HG02884 (cell line): ENCODE measurements around the gene BMPR2.
"Not testable (repeated sequence)": the region's sequence is repeated elsewhere in the genome, so short reads cannot be mapped to it uniquely, and the experiment has no call there.

Experiments
- ATAC-seq: cut with Tn5 transposase; IDR thresholded peaks from one replicate; pipeline ENCODE4 v1.9.1; 2021; ENCODE audit warnings: mild to moderate bottlenecking, moderate library complexity; ENCODE audit not compliant: unreplicated experiment

Gene BMPR2

DNA sequence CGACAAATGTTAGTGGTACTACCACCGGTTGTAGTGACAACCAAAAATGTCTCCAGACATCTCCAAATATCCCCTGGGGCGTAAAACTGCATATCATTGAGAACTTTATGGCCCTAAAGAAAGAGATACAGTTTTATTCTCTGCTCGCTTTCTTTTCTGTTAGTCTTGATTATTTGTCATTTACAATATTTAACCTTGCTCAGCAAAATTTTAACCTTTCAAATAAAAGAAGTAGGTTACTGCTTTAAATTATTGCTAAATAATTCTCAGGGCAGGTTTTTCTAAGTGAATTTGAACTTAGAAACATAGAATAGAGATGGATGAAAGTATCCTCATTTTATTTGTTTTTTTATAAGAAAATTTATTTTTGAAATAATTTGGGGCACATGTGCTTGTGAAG is 67.9 kb downstream of the BMPR2 start:
- no peak for ATAC-seq

DNA sequence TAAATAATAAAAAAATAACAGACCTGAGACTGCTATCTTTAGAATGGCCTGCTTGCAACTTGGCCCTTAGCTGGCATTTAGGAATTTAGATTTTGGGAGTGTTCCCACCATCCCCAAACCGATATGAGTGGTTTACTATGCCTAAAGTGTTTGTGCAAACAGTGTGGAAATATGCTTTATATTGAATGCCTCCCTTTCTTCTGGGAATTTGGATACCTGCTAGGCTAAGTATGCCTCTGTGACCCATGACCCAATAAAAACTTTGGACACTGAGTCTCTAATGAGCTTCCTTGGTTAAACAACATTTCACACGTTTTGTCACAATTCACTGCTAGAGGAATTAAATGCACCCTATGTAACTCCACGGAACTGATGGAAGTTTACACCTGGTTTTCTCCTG is 73.2 kb downstream of the BMPR2 start:
- no peak for ATAC-seq

DNA sequence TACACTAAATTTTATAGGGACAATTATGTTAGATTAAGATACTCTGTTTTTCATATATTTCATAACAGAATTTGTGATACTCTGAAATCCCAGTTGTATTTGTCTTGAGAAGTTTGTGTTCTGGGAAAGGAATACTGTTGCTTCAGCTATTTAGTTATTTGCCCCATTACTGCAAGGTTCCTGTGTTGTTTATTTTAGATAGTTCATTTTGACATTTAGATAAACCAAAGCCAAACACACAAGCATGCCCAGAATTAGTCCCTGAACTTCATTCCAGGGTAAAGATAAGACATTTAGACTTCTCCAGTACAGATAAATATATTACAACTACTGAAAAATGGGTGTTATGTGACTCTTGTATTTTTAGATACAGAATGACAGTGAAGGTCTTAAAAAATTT is 74.7 kb downstream of the BMPR2 start:
- ATAC-seq = no peak

GRCh38 chr2:202452744-202453143 is 76.6 kb downstream of the BMPR2 start:
- no peak for ATAC-seq

- no peak for ATAC-seq
Measured at GRCh38 chr2:202454536-202454935, 78.4 kb downstream of the BMPR2 start.

DNA sequence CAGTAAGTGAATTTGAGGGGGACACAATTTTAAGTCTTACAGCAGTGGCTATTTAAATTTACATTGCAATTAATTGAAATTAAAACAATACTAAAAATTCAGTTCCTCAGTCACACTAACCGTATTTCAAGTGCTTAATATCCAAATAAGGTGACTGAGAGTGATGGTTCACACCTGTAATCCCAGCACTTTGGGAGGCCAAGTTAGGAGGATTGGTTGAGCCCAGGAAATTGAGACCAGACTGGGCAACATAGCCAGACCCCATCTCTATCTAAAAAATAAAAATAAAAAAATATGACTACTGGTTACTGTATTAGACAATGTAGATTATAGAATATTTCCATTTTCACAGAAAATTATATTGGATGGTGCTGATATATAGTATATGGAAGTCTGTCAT is 79.0 kb downstream of the BMPR2 start:
- ATAC-seq = no peak

- no peak for ATAC-seq
Measured at GRCh38 chr2:202460119-202460518, 84.0 kb downstream of the BMPR2 start.

DNA sequence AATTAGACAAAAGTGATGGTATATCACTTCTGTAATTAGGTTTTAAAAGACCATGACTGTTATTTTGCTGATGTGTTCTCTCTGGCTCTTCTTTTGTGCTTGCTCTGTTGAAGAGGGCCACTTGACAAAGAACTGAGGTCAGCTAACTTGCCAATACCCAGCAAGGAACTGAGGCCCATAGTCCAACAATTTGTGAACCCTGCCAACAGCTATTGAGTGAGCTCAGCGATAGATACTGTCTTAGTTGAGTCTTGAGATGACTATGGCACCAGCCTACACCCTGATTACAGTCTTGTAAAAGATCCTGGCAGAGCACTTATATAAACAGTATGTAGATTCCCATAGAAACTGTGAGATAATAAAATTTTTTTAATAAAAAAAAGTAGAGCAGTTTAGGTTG is 103.0 kb downstream of the BMPR2 start:
- no peak for ATAC-seq

GRCh38 chr2:202479610-202480009 is 103.5 kb downstream of the BMPR2 start:
- no peak for ATAC-seq

DNA sequence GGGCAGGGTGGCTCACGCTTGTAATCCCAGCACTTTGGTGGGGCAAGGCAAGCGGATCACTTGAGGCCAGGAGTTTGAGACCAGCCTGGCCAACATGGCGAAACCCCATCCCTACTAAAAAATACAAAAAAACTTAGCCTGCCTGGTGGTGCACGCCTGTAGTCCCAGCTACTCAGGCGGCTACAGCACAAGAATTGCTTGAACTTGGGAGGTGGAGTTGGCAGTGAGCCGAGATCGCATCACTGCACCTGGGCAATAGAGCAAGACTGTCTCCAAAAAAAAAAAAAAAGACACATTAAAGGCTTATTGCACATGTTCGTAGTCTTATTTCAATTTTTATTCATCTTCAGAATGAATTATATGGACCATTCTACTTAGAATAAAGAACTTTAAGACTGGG is 110.2 kb downstream of the BMPR2 start:
- no peak for ATAC-seq

DNA sequence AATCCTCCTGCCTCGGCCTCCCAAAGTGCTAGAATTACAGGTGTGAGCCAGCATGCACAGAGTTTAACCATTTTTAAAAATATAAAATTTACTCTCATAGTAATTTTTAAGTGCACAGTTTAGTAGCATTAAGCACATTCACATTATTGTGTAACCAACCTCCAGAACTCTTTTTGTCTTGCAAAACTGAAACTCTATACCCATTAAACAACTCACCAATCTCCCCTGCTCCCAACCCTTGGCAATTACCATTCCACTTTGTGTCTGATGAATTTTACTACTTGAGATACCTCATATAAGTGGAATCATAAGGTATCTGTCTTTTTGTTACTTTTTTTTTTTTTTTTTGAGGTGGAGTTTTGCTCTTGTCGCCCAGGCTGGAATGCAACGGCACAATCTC is 112.5 kb downstream of the BMPR2 start:
- no peak for ATAC-seq

DNA sequence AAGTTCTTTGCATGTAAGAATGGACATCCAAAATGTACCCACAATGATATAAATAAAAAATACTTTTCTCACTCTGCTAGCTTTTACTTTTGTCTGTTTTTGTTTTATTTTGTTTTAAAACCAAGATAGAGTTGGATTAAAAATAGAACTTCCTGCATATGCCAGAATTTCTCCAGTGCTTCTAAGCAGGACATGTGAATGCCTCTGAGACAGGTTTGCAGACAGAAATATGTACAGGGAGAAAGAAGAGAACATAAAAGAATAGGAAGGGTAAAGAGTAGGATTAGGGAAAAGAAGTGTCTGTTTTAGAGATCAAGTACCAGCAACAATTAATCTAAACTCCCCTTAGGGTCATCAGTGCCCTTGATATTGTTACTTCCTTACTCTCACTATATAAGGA is 114.4 kb downstream of the BMPR2 start:
- no peak for ATAC-seq

DNA sequence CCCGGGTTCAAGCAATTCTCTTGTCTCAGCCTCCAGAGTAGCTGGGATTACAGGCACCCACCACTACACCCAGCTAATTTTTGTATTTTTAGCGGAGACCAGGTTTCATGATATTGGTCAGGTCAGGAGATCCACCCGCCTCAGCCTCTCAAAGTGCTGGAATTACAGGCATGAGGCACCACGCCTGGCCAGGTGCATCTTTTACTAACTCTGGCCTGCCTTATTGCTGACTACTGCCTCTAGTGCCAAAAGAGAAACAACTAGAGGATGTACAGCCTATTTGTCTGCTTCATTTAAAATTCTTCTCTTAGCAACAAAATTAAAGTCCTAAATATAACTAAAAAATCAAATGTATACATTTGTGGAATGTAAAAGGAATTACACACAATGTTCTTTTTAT is 115.4 kb downstream of the BMPR2 start:
- ATAC-seq = no peak

- ATAC-seq = no peak
Measured at GRCh38 chr2:202494300-202495229, 118.4 kb downstream of the BMPR2 start.

DNA sequence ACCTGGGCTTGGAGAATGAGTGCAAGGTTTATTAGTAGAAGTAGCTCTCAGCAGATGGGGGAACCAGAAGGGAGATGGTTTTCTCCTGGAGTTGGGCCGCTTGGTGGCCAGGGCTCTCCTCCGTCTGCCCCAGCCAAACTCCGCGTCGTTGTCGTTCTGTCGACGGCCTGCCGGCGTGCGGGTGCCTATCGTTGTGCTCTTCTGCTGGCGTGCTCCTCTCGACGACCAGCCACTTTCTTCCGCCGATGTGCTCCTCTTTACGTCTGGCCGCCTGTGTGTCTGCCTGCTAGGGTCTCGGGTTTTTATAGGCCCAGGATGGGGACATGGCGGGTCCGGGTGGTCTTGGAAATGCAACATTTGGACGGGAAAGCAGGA is 119.1 kb downstream of the BMPR2 start:
- ATAC-seq = no peak

- ATAC-seq = not testable (repeated sequence)
Measured at GRCh38 chr2:202496835-202497472, 120.8 kb downstream of the BMPR2 start.

DNA sequence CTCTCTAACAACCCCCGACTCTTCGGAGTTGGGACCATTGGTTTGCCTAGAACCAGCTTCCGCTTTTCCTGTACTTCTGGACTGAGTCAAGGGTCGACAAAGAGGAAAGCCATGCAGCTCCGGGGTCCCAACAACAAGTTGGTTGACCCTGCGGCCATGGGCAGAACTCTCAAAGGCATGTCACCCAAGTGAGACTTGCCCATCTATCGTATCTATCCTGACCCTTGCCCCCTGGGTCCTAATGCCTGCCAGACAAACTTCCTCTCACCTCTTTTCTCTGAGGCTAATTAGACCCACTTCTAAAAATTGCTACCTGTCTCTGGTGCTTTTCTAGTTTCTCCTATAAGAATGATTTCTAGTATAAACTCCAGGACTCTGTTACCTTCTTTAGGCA is 121.3 kb downstream of the BMPR2 start:
- not testable (repeated sequence) for ATAC-seq

- ATAC-seq = not testable (repeated sequence)
Measured at GRCh38 chr2:202499841-202500240, 123.7 kb downstream of the BMPR2 start.

GRCh38 chr2:202503276-202503675 is 127.1 kb downstream of the BMPR2 start:
- not testable (repeated sequence) for ATAC-seq

DNA sequence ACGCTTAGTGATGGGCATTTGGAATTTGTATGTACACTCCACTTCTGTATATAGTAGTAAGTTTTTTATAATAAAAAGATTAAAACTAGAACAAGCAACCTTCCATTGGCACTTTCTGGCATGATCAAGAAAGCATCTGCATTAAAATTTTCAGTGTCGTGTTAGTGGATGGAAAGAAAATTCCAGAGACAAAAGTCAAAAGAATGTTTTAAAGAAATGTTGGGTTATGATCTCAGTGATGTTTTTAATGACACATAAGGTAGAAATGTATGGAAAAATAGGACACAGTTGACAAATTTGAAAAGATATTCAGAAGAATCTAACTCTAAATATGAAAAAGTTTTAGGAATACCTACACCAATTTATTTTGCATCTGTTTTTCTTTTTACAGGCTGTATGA is 132.6 kb downstream of the BMPR2 start:
- no peak for ATAC-seq

DNA sequence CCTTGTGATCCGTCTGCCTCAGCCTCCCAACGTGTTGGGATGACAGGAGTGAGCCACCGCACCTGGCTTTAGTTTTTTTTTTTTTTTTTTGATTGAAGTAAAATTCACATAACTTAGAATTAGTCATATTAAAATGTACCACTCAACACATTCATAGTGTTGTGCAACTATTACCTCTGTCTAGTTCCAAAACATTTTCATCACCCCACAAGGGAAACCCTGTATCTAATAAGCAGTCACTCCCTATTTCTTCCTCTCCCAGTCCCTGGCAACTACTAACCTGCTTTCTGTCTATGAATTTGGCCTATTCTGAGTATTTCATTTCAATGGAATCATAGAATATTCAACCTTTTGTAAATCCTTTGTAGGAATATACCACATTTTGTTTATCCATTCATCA is 134.8 kb downstream of the BMPR2 start:
- ATAC-seq = no peak

GRCh38 chr2:202512176-202512575 is 136.0 kb downstream of the BMPR2 start:
- no peak for ATAC-seq
